ENCODE data around the gene UCHL3.

The UCHL3 gene

DNA sequence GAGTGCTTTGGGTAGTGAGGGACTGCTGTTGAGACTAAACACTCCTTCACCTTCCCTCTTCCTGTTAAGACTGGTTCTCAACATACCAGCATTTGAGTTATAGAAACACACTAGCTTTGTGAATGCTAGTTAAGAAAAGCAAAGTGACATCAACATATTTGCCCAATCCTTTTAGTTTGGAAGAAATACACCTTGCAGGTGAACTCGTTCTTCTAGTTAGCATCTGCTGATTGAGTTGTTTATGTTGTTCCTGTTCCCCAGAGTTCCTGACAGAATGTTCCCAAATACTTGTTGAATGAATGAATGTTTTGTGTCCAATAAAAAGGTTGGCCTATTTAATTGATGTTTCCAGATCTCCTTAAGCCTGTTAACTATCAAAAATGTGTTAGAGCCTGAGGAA, 93.6 kb downstream of the UCHL3 start:
- Histone ChIP-seq H3K56ac (ENCODE audit: low read length) (no peak overlapping the region), H3K4ac (ENCODE audit: low read depth, low read length) (no peak overlapping the region), H3K23ac (ENCODE audit: low read length) (no peak overlapping the region), H2AK5ac (ENCODE audit: low read length) (no peak overlapping the region), H3K27ac (ENCODE audit: low read depth, low read length) (no peak overlapping the region), H3K36me3 (ENCODE audit: control insufficient read depth, insufficient read depth, low read length) (no peaks in the 10 kb centered on the region), H3K9ac (ENCODE audit: low read length) (no peak overlapping the region), H2BK120ac (ENCODE audit: low read depth, low read length) (no peak overlapping the region), H4K8ac (ENCODE audit: low read depth, low read length) (no peak overlapping the region), H4K5ac (ENCODE audit: low read length) (no peak overlapping the region), H2BK15ac (replicated peaks; ENCODE audit: low read depth) (no peak overlapping the region), H3K4me3 (ENCODE audit: low read length) (no peak overlapping the region), H3K18ac (ENCODE audit: low read length) (no peak overlapping the region), H3K4me2 (ENCODE audit: low read length) (no peak overlapping the region), H3K79me2 (ENCODE audit: control insufficient read depth, insufficient read depth, low read length) (no peaks in the 10 kb centered on the region), H3K4me1 (ENCODE audit: control insufficient read depth, low read depth, low read length) (no peaks in the 10 kb centered on the region), H2BK5ac (ENCODE audit: low read length) (no peak overlapping the region), H3K79me1 (ENCODE audit: low read length) (peaks cover 2% of the 10 kb centered on the region), H3K27me3 (ENCODE audit: insufficient read depth, low read length, poor library complexity) (no peaks in the 10 kb centered on the region)
- no CpG with 5 or more reads among the region's 1 CpG for WGBS (ENCODE audit: extremely low coverage, insufficient coverage, low lambda C conversion rate)
- no peak for DNase-seq

DNA sequence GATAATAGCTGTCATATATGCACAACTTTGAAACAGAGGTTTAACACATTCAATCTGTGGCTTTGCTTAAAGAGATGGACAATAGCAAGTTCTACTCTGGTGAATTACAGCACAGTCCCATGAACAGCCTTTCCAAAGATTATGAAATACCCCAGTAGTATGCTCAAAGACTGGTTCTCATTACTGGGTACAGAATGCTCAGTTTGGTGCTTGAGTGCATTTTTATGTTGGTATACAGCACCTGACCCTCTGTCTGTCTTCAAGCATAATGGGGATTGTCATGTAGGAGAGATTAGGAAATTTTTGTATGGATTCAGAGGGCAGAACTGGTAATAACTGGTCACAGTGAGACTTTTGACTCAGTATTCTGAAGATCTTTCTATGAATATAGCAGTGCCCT, 94.1 kb downstream of the UCHL3 start:
- Histone ChIP-seq H3K18ac (ENCODE audit: low read length) (no peak overlapping the region), H2BK120ac (ENCODE audit: low read depth, low read length) (no peak overlapping the region), H2BK15ac (replicated peaks; ENCODE audit: low read depth) (no peak overlapping the region), H3K79me1 (ENCODE audit: low read length) (peaks cover 2% of the 10 kb centered on the region), H3K9ac (ENCODE audit: low read length) (no peak overlapping the region), H4K5ac (ENCODE audit: low read length) (no peak overlapping the region), H3K4me3 (ENCODE audit: low read length) (no peak overlapping the region), H4K8ac (ENCODE audit: low read depth, low read length) (no peak overlapping the region), H2BK5ac (ENCODE audit: low read length) (no peak overlapping the region), H3K56ac (ENCODE audit: low read length) (no peak overlapping the region), H3K4me2 (ENCODE audit: low read length) (no peak overlapping the region), H3K4me1 (ENCODE audit: control insufficient read depth, low read depth, low read length) (no peaks in the 10 kb centered on the region), H2AK5ac (ENCODE audit: low read length) (no peak overlapping the region), H3K27me3 (ENCODE audit: insufficient read depth, low read length, poor library complexity) (no peaks in the 10 kb centered on the region), H3K36me3 (ENCODE audit: control insufficient read depth, insufficient read depth, low read length) (no peaks in the 10 kb centered on the region), H3K4ac (ENCODE audit: low read depth, low read length) (no peak overlapping the region), H3K79me2 (ENCODE audit: control insufficient read depth, insufficient read depth, low read length) (no peaks in the 10 kb centered on the region), H3K23ac (ENCODE audit: low read length) (no peak overlapping the region), H3K27ac (ENCODE audit: low read depth, low read length) (no peak overlapping the region)
- no peak for DNase-seq

DNA sequence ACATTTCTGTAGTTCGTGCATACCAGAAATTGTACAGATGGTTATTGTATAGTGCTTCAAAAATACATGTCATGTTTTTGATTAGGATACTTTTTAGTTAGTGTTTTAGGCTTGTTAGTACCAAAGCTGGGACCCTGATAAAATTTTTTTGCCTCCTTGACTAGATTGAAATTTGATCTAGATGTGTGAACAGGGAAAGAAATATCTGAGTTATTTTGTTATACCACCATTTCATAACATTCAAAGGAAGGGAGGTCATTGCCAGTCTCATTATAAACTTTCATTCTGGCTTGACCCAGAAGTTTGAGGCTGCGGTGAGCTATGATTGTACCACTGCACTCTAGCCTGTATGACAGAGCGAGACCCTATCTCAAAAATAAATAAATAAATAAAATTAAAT, 95.5 kb downstream of the UCHL3 start:
- Histone ChIP-seq H3K9ac (ENCODE audit: low read length) (no peak overlapping the region), H3K79me1 (ENCODE audit: low read length) (peaks cover 2% of the 10 kb centered on the region), H3K79me2 (ENCODE audit: control insufficient read depth, insufficient read depth, low read length) (no peaks in the 10 kb centered on the region), H3K18ac (ENCODE audit: low read length) (no peak overlapping the region), H3K27ac (ENCODE audit: low read depth, low read length) (no peak overlapping the region), H2BK5ac (ENCODE audit: low read length) (no peak overlapping the region), H3K27me3 (ENCODE audit: insufficient read depth, low read length, poor library complexity) (no peaks in the 10 kb centered on the region), H3K4me1 (ENCODE audit: control insufficient read depth, low read depth, low read length) (no peaks in the 10 kb centered on the region), H4K5ac (ENCODE audit: low read length) (no peak overlapping the region), H3K4me3 (ENCODE audit: low read length) (no peak overlapping the region), H3K4ac (ENCODE audit: low read depth, low read length) (no peak overlapping the region), H3K36me3 (ENCODE audit: control insufficient read depth, insufficient read depth, low read length) (no peaks in the 10 kb centered on the region), H3K56ac (ENCODE audit: low read length) (no peak overlapping the region), H2BK120ac (ENCODE audit: low read depth, low read length) (no peak overlapping the region), H4K8ac (ENCODE audit: low read depth, low read length) (no peak overlapping the region), H2BK15ac (replicated peaks; ENCODE audit: low read depth) (no peak overlapping the region), H2AK5ac (ENCODE audit: low read length) (no peak overlapping the region), H3K4me2 (ENCODE audit: low read length) (no peak overlapping the region), H3K23ac (ENCODE audit: low read length) (no peak overlapping the region)
- no peak for DNase-seq
- no CpG with 5 or more reads among the region's 3 CpGs for WGBS (ENCODE audit: extremely low coverage, insufficient coverage, low lambda C conversion rate)

DNA sequence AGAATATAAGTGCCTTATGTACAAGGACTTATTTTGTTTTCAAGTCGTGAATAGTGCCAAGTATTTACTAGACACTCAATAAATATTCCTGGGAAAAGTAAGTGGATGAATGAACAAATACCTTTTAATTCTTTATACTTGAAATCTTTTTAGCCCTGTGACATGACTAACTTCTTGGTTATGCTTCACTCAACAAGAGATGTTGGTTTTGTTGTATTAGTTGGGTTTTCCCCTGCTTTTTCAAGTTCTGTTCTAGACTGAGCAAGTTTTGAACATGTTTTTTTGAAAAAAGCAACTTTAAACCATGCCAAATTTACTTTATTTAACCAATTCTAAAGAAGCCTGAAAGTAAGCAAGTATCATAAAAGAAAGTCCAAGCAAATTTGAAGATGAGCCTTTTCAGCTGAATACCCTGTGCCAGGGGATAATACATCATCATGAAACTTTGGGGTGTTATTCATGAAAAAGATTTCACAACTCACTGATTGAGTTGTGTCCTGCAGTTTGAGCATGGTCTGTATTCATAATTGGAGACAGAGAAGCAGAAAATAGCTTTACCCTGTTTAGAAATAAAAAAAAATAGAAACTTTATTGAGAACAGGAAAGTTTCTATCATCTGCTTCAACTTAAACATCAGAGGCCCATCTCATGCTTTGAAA, 97.7 kb downstream of the UCHL3 start:
- Histone ChIP-seq H3K4me2 (ENCODE audit: low read length) (no peak overlapping the region), H2BK5ac (ENCODE audit: low read length) (no peak overlapping the region), H3K36me3 (ENCODE audit: control insufficient read depth, insufficient read depth, low read length) (no peaks in the 10 kb centered on the region), H4K5ac (ENCODE audit: low read length) (no peak overlapping the region), H3K4ac (ENCODE audit: low read depth, low read length) (no peak overlapping the region), H3K18ac (ENCODE audit: low read length) (no peak overlapping the region), H3K79me2 (ENCODE audit: control insufficient read depth, insufficient read depth, low read length) (no peaks in the 10 kb centered on the region), H3K27me3 (ENCODE audit: insufficient read depth, low read length, poor library complexity) (no peaks in the 10 kb centered on the region), H2AK5ac (ENCODE audit: low read length) (no peak overlapping the region), H2BK15ac (replicated peaks; ENCODE audit: low read depth) (no peak overlapping the region), H3K27ac (ENCODE audit: low read depth, low read length) (no peak overlapping the region), H2BK120ac (ENCODE audit: low read depth, low read length) (no peak overlapping the region), H3K79me1 (ENCODE audit: low read length) (no peaks in the 10 kb centered on the region), H3K23ac (ENCODE audit: low read length) (no peak overlapping the region), H3K9ac (ENCODE audit: low read length) (no peak overlapping the region), H3K56ac (ENCODE audit: low read length) (no peak overlapping the region), H3K4me1 (ENCODE audit: control insufficient read depth, low read depth, low read length) (no peaks in the 10 kb centered on the region), H3K4me3 (ENCODE audit: low read length) (no peak overlapping the region), H4K8ac (ENCODE audit: low read depth, low read length) (no peak overlapping the region)
- WGBS (ENCODE audit: extremely low coverage, insufficient coverage, low lambda C conversion rate), result no CpG with 5 or more reads among the region's 1 CpG
- no peak for DNase-seq

DNA sequence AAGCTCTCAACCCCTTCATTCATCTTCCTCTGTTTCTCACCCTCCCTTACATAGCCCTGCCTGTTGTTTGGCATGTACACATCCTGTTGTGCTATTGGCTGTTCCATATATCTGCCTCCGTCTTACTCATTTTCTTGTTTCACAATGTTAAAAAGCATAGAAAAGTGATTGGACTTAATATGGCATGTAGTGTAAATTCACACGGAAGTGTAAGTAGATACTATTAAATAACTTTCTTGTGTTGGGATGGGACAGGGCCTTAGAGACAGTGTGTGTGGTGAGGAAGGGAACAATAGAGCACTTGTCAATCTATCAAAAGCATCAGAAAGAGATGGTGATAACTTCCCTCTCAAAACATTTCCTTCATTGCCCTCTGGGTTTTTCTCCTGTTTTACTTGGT, 98.9 kb downstream of the UCHL3 start:
- no peak for DNase-seq
- Histone ChIP-seq H3K4me1 (ENCODE audit: control insufficient read depth, low read depth, low read length) (no peaks in the 10 kb centered on the region), H3K4me3 (ENCODE audit: low read length) (no peak overlapping the region), H3K18ac (ENCODE audit: low read length) (no peak overlapping the region), H3K36me3 (ENCODE audit: control insufficient read depth, insufficient read depth, low read length) (no peaks in the 10 kb centered on the region), H2BK120ac (ENCODE audit: low read depth, low read length) (no peak overlapping the region), H3K27me3 (ENCODE audit: insufficient read depth, low read length, poor library complexity) (no peaks in the 10 kb centered on the region), H4K8ac (ENCODE audit: low read depth, low read length) (no peak overlapping the region), H3K79me1 (ENCODE audit: low read length) (no peaks in the 10 kb centered on the region), H3K27ac (ENCODE audit: low read depth, low read length) (no peak overlapping the region), H3K4ac (ENCODE audit: low read depth, low read length) (no peak overlapping the region), H4K5ac (ENCODE audit: low read length) (no peak overlapping the region), H2BK5ac (ENCODE audit: low read length) (no peak overlapping the region), H3K23ac (ENCODE audit: low read length) (no peak overlapping the region), H3K56ac (ENCODE audit: low read length) (no peak overlapping the region), H3K4me2 (ENCODE audit: low read length) (no peak overlapping the region), H3K9ac (ENCODE audit: low read length) (no peak overlapping the region), H2BK15ac (replicated peaks; ENCODE audit: low read depth) (no peak overlapping the region), H2AK5ac (ENCODE audit: low read length) (no peak overlapping the region), H3K79me2 (ENCODE audit: control insufficient read depth, insufficient read depth, low read length) (no peaks in the 10 kb centered on the region)
- WGBS (ENCODE audit: extremely low coverage, insufficient coverage, low lambda C conversion rate), result no CpG with 5 or more reads among the region's 2 CpGs

DNA sequence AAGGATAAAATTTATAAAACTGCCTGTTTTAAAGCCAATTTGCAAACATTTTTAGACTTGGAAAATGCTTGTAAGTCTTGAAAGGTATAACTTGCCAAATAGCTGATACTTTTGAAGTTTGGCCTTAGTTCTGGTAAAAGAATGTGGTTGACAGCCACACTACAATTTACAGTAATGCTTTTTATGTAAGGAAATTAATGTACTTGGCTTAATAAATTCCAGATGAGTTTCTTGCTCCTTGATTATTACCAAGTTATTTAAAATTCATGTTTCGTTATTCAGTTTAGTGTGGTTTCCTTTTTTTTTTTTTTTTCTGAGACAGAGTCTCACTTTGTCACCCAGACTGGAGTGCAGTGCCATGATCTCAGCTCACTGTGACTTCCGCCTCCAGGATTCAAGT, 101.4 kb downstream of the UCHL3 start:
- Histone ChIP-seq H2BK15ac (replicated peaks; ENCODE audit: low read depth) (no peak overlapping the region), H2AK5ac (ENCODE audit: low read length) (no peak overlapping the region), H2BK120ac (ENCODE audit: low read depth, low read length) (no peak overlapping the region), H3K56ac (ENCODE audit: low read length) (no peak overlapping the region), H3K27ac (ENCODE audit: low read depth, low read length) (no peak overlapping the region), H3K4me1 (ENCODE audit: control insufficient read depth, low read depth, low read length) (no peaks in the 10 kb centered on the region), H3K79me2 (ENCODE audit: control insufficient read depth, insufficient read depth, low read length) (no peaks in the 10 kb centered on the region), H4K5ac (ENCODE audit: low read length) (no peak overlapping the region), H3K4ac (ENCODE audit: low read depth, low read length) (no peak overlapping the region), H3K36me3 (ENCODE audit: control insufficient read depth, insufficient read depth, low read length) (no peaks in the 10 kb centered on the region), H3K18ac (ENCODE audit: low read length) (no peak overlapping the region), H3K79me1 (ENCODE audit: low read length) (no peaks in the 10 kb centered on the region), H3K4me3 (ENCODE audit: low read length) (no peak overlapping the region), H3K23ac (ENCODE audit: low read length) (no peak overlapping the region), H3K4me2 (ENCODE audit: low read length) (no peak overlapping the region), H2BK5ac (ENCODE audit: low read length) (no peak overlapping the region), H4K8ac (ENCODE audit: low read depth, low read length) (no peak overlapping the region), H3K27me3 (ENCODE audit: insufficient read depth, low read length, poor library complexity) (no peaks in the 10 kb centered on the region), H3K9ac (ENCODE audit: low read length) (no peak overlapping the region)
- no CpG with 5 or more reads among the region's 2 CpGs for WGBS (ENCODE audit: extremely low coverage, insufficient coverage, low lambda C conversion rate)
- DNase-seq, result no peak

Measured in mesendoderm (in vitro differentiated cells).